Testis (tissue), 3 donors: Measurements from ENCODE around the gene FHAD1. TPM values are rescaled to one million over a fixed set of nuclear protein-coding genes. Genes with fewer than 3 reads are reported as not detected.
A peak's percentile ranks its signal among the peaks of the same experiment; 100 is the strongest.

ENCODE experiments used
- DNase-seq: peaks from one replicate; pipeline ENCODE4 v3.0.0-alpha.2; 2019
- H3K27ac ChIP-seq, 2 donors: fragments of 200-600 bp; sonication (generic); one replicate each; pipeline ENCODE4 v1.5.1; 2019
- H3K27me3 ChIP-seq: fragments of 200-600 bp; sonication (generic); one replicate; pipeline ENCODE4 v1.5.1; 2019
- H3K36me3 ChIP-seq: fragments of 200-600 bp; sonication (generic); one replicate; pipeline ENCODE4 v1.5.1; 2017; ENCODE audit warnings: low read depth; ENCODE audit errors: missing control alignments
- H3K4me1 ChIP-seq: fragments of 200-600 bp; sonication (generic); one replicate; pipeline ENCODE4 v1.5.1; 2019
- H3K4me3 ChIP-seq, 2 donors: fragments of 200-600 bp; sonication (generic); one replicate each; pipeline ENCODE4 v1.5.1; 2017 to 2019
- H3K9me3 ChIP-seq: fragments of 200-600 bp; sonication (generic); one replicate; pipeline ENCODE4 v1.5.1; 2017
- CTCF ChIP-seq, 3 experiments: fragments of 450-650 bp in 2 of 3; fragments of 200-600 bp in 1 of 3; sonication (generic) in 1 of 3; IDR thresholded peaks; one replicate each; pipeline ENCODE4 v1.5.1; 2016 to 2019; ENCODE audit warnings: antibody characterized with exemption in 3 of 3, mild to moderate bottlenecking in 2 of 3, moderate library complexity in 1 of 3
- POLR2A ChIP-seq: fragments of 450-650 bp; IDR thresholded peaks from one replicate; pipeline ENCODE4 v1.6.1; 2017; ENCODE audit warnings: antibody characterized with exemption, mild to moderate bottlenecking, moderate library complexity
- WGBS, 2 donors: methylation state at CpG; one replicate each; pipeline ENCODE4 v1.1.5; 2018; 5-methylcytosine and 5-hydroxymethylcytosine counted together
- intact Hi-C: fragments of 100-400 bp; cut with DNase I; formaldehyde crosslinking; loops from one replicate; pipeline ENCODE4 v1.15.1; 2023; ENCODE audit warnings: low total_unique reads
- polyA plus RNA-seq: library from polyadenylated mRNA; stranded (reverse); fragments of 350-450 nt; fragmentation: Illumina TruSeq; extraction: RNeasy Lipid Tissue Mini Kit (QIAGEN cat#74804); gene quantifications from one replicate; pipeline ENCODE4 v1.2.3, GENCODE V29; 2014; ENCODE audit warnings: low read depth, low replicate concordance; ENCODE audit not compliant: insufficient read depth
- total RNA-seq, 2 donors: library from RNA; depleted of rRNA; stranded (reverse); fragments of >200 nt; gene quantifications; one replicate each; pipeline ENCODE4 v1.2.3, GENCODE V29; 2016

Gene FHAD1
- total and polyA plus RNA-seq, 3 donors from 2014 or later: 22.0 to 73.3 (median 59.0) TPM

- no peak overlapping the region for H3K4me3 ChIP-seq
- peaks cover 6% of the 10 kb centered on the region for H3K4me1 ChIP-seq
- TF ChIP-seq POLR2A (no peak), CTCF (IDR thresholded peaks at IDR 0.05) (no peak)
- H3K27ac ChIP-seq: no peak overlapping the region
- H3K27me3 ChIP-seq: no peaks in the 10 kb centered on the region
- DNase-seq: no peak
- no peaks in the 10 kb centered on the region for H3K36me3 ChIP-seq
- WGBS, 2 donors: 93 to 97% methylated on average over 5 of the region's 5 CpGs
- no peaks in the 10 kb centered on the region for H3K9me3 ChIP-seq
- intact Hi-C loops: no loop called here
Observed at GRCh38 chr1:15320267-15320666, 73.2 kb downstream of the FHAD1 start.

GRCh38 chr1:15321601-15322000, 74.6 kb downstream of the FHAD1 start:
- Histone ChIP-seq H3K4me1 (peaks cover 6% of the 10 kb centered on the region), H3K9me3 (no peaks in the 10 kb centered on the region), H3K4me3 (no peak overlapping the region), H3K36me3 (no peaks in the 10 kb centered on the region), H3K27ac (no peak overlapping the region), H3K27me3 (no peaks in the 10 kb centered on the region)
- no peak for DNase-seq
- intact Hi-C loops: no loop called here
- WGBS, 2 donors: 93 to 94% methylated on average over 2 of the region's 2 CpGs
- TF ChIP-seq POLR2A (no peak), CTCF (IDR thresholded peaks at IDR 0.05) (no peak)

- DNase-seq: peak; percentile 60
- WGBS, 2 donors: 63 to 71% methylated on average over 14 of the region's 14 CpGs
Observed at GRCh38 chr1:15322648-15323350, 75.8 kb downstream of the FHAD1 start.

GRCh38 chr1:15323351-15323988, 76.4 kb downstream of the FHAD1 start:
- Histone ChIP-seq H3K27ac (peak overlapping the region in 1 of 2 donors; percentile 8), H3K4me3 (no peak overlapping the region), H3K9me3 (no peaks in the 10 kb centered on the region), H3K36me3 (no peaks in the 10 kb centered on the region), H3K4me1 (peaks cover 10% of the 10 kb centered on the region), H3K27me3 (no peaks in the 10 kb centered on the region)
- TF ChIP-seq CTCF (IDR thresholded peaks at IDR 0.05): peak; percentile 96 to 98 (median 97)
- no peak for TF ChIP-seq POLR2A
- peak; percentile 91 for DNase-seq
- intact Hi-C loops: no loop called here
- WGBS, 2 donors: 33 to 37% methylated on average over 15 of the region's 15 CpGs

More at GRCh38 chr1:15322648-15323350, 75.8 kb downstream of the FHAD1 start:
- Histone ChIP-seq H3K36me3 (no peaks in the 10 kb centered on the region), H3K9me3 (no peaks in the 10 kb centered on the region), H3K27ac (peak overlapping the region in 1 of 2 donors; percentile 8), H3K4me1 (peaks cover 6% of the 10 kb centered on the region), H3K4me3 (no peak overlapping the region), H3K27me3 (no peaks in the 10 kb centered on the region)
- intact Hi-C loops: no loop called here
- TF ChIP-seq CTCF (IDR thresholded peaks at IDR 0.05): no peak
- TF ChIP-seq POLR2A: no peak
